H1 (cell line): Measurements from ENCODE around the gene PITPNC1. TPM values are rescaled to one million over a fixed set of nuclear protein-coding genes. Genes with fewer than 3 reads are reported as not detected.

Experiments
- CTCF ChIA-PET: fragments of 300-600 bp; sonication (Branson Sonifier 250); formaldehyde crosslinking; loops from one replicate; lab custom pipeline; 2021; ENCODE audit not compliant: partially characterized antibody; lab: Charles Lee
- POLR2A ChIA-PET: fragments of 300-600 bp; sonication (Branson Sonifier 250); formaldehyde crosslinking; loops from one replicate; lab custom pipeline; 2021; ENCODE audit warnings: inconsistent platforms; ENCODE audit not compliant: partially characterized antibody; lab: Charles Lee
- DNase-seq, 2 experiments: peaks; one replicate each; pipeline versions ENCODE4 v3.0.0 to v3.0.0-alpha.2; 2010 to 2022; ENCODE audit warnings: low spot score in 2 of 2, low read depth in 1 of 2, mixed read lengths in 1 of 2
- FAIRE-seq: peaks from 2 replicates; lab custom pipeline; 2011; peaks lifted over from hg19 to GRCh38; lab: Jason Lieb, UNC
- H2AFZ ChIP-seq: 2 replicates; pipeline ENCODE4 v1.8.1; 2012; ENCODE audit warnings: low read length, inconsistent platforms
- H2AK5ac ChIP-seq: 2 replicates; pipeline ENCODE4 v1.6.1; 2013; ENCODE audit warnings: low read depth, low read length
- H2BK120ac ChIP-seq: replicated peaks from 2 replicates; pipeline ENCODE3; 2013; ENCODE audit warnings: low read depth, low read length, inconsistent platforms
- H2BK12ac ChIP-seq: 2 replicates; pipeline ENCODE4 v1.6.1; 2013; ENCODE audit warnings: low read depth, low read length
- H2BK15ac ChIP-seq: 2 replicates; pipeline ENCODE4 v1.6.1; 2013; ENCODE audit warnings: low read length
- H2BK20ac ChIP-seq: 2 replicates; pipeline ENCODE4 v1.6.1; 2013; ENCODE audit warnings: low read length
- H2BK5ac ChIP-seq: 2 replicates; pipeline ENCODE4 v1.6.1; 2013; ENCODE audit warnings: low read depth, low read length
- H3K14ac ChIP-seq: 2 replicates; pipeline ENCODE4 v1.6.1; 2013; ENCODE audit warnings: inconsistent platforms; ENCODE audit not compliant: insufficient read length
- H3K18ac ChIP-seq: 2 replicates; pipeline ENCODE4 v1.6.1; 2013; ENCODE audit warnings: low read length; ENCODE audit errors: extremely low read depth
- H3K23ac ChIP-seq: 2 replicates; pipeline ENCODE4 v1.6.1; 2013; ENCODE audit warnings: inconsistent platforms; ENCODE audit not compliant: insufficient read length
- H3K23me2 ChIP-seq: 2 replicates; pipeline ENCODE4 v1.6.1; 2013; ENCODE audit warnings: low read depth, low read length
- H3K27ac ChIP-seq: 2 replicates; pipeline ENCODE4 v1.6.1; 2011; ENCODE audit warnings: low read depth, low read length, inconsistent platforms
- H3K27me3 ChIP-seq, 4 experiments: replicated peaks in 1 of 4; 1 replicate in 1 of 4; 2 replicates in 3 of 4; pipeline versions ENCODE4 v1.6.1 to v1.8.1; 2011 to 2013; ENCODE audit warnings: low read length in 3 of 4, mild to moderate bottlenecking in 3 of 4, inconsistent platforms in 2 of 4, mixed read lengths in 2 of 4, moderate library complexity in 1 of 4; ENCODE audit not compliant: control insufficient read depth in 3 of 4, insufficient read depth in 3 of 4; ENCODE audit errors: extremely low read depth in 1 of 4
- H3K36me3 ChIP-seq, 4 experiments: 2 replicates each; pipeline versions ENCODE4 v1.6.1 to v1.8.1; 2011 to 2013; ENCODE audit warnings: mild to moderate bottlenecking in 4 of 4, low read length in 3 of 4, moderate library complexity in 2 of 4, control low read depth in 1 of 4, inconsistent platforms in 1 of 4; ENCODE audit not compliant: insufficient read depth in 4 of 4, control insufficient read depth in 2 of 4
- H3K4ac ChIP-seq: replicated peaks from 2 replicates; pipeline ENCODE3; 2013; ENCODE audit warnings: low read length, low read depth, mixed read lengths, inconsistent platforms; ENCODE audit not compliant: insufficient read length
- H3K4me1 ChIP-seq, 4 experiments: replicated peaks in 1 of 4; 1 replicate in 1 of 4; 2 replicates in 3 of 4; pipeline versions ENCODE4 v1.6.1 to v1.8.1; 2011 to 2013; ENCODE audit warnings: low read length in 3 of 4, inconsistent platforms in 2 of 4, mixed read lengths in 1 of 4; ENCODE audit not compliant: insufficient read depth in 4 of 4, control insufficient read depth in 3 of 4
- H3K4me2 ChIP-seq, 2 experiments: 2 replicates each; pipeline versions ENCODE4 v1.6.1 to v1.8.1; 2011 to 2013; ENCODE audit warnings: low read depth in 2 of 2, low read length in 2 of 2, control low read depth in 1 of 2, inconsistent platforms in 1 of 2, mild to moderate bottlenecking in 1 of 2; ENCODE audit not compliant: insufficient read depth in 1 of 2
- H3K4me3 ChIP-seq, 4 experiments: fragments of 200-600, 300-600 bp in 1 of 4; sonication (generic), shearing (Covaris generic), sonication (Bioruptor Twin) in 1 of 4; 2 replicates each; pipeline versions ENCODE4 v1.5.1 to v1.8.1; 2011 to 2016; ENCODE audit warnings: low read length in 4 of 4, low read depth in 3 of 4, control low read depth in 2 of 4, inconsistent platforms in 2 of 4, mild to moderate bottlenecking in 2 of 4, mixed read lengths in 1 of 4, moderate library complexity in 1 of 4; ENCODE audit not compliant: insufficient read depth in 2 of 4; ENCODE audit errors: extremely low read depth in 1 of 4
- H3K56ac ChIP-seq: replicated peaks from 2 replicates; pipeline ENCODE3; 2013; ENCODE audit warnings: low read depth, mild to moderate bottlenecking, mixed read lengths, low read length, inconsistent platforms; ENCODE audit not compliant: insufficient read length
- H3K79me1 ChIP-seq: 2 replicates; pipeline ENCODE4 v1.6.1; 2013; ENCODE audit warnings: low read depth, low read length, control low read depth
- H3K79me2 ChIP-seq, 2 experiments: 2 replicates each; pipeline versions ENCODE4 v1.6.1 to v1.8.1; 2012 to 2013; ENCODE audit warnings: low read length in 2 of 2, mild to moderate bottlenecking in 2 of 2, inconsistent platforms in 1 of 2; ENCODE audit not compliant: insufficient read depth in 2 of 2, control insufficient read depth in 1 of 2
- H3K9ac ChIP-seq, 4 experiments: replicated peaks in 1 of 4; 1 replicate in 1 of 4; 2 replicates in 3 of 4; pipeline versions ENCODE4 v1.6.1 to v1.8.1; 2011 to 2013; ENCODE audit warnings: low read depth in 3 of 4, low read length in 3 of 4, control low read depth in 2 of 4, mild to moderate bottlenecking in 2 of 4, moderate library complexity in 2 of 4, inconsistent platforms in 1 of 4; ENCODE audit errors: extremely low read depth in 1 of 4
- H3K9me3 ChIP-seq, 2 experiments: 2 replicates each; pipeline versions ENCODE4 v1.6.1 to v1.8.1; 2012 to 2013; ENCODE audit warnings: mild to moderate bottlenecking in 2 of 2, moderate library complexity in 2 of 2, control low read depth in 1 of 2, inconsistent platforms in 1 of 2, low read depth in 1 of 2, low read length in 1 of 2, mixed read lengths in 1 of 2; ENCODE audit not compliant: insufficient read depth in 2 of 2
- H4K20me1 ChIP-seq, 2 experiments: replicated peaks in 1 of 2; 2 replicates each; pipeline versions ENCODE3 to v1.8.1; 2011 to 2013; ENCODE audit warnings: inconsistent platforms in 2 of 2, low read length in 2 of 2, mild to moderate bottlenecking in 1 of 2; ENCODE audit not compliant: insufficient read depth in 2 of 2, control insufficient read depth in 1 of 2
- H4K5ac ChIP-seq: 2 replicates; pipeline ENCODE4 v1.6.1; 2013; ENCODE audit warnings: low read length, low read depth, mixed read lengths, inconsistent platforms; ENCODE audit not compliant: insufficient read length
- H4K8ac ChIP-seq: 2 replicates; pipeline ENCODE4 v1.8.0; 2013; ENCODE audit warnings: mild to moderate bottlenecking, moderate library complexity, low read length, inconsistent platforms; ENCODE audit not compliant: insufficient read depth; ENCODE audit errors: extremely low read depth
- H4K91ac ChIP-seq: replicated peaks from 2 replicates; pipeline ENCODE3; 2013; ENCODE audit warnings: low read length, mixed read lengths, inconsistent platforms; ENCODE audit not compliant: insufficient read length
- BCL11A ChIP-seq, 2 experiments: IDR thresholded peaks; one replicate each; pipeline ENCODE4 v1.6.1; 2011; ENCODE audit warnings: low read depth in 2 of 2, low read length in 2 of 2, mild to moderate bottlenecking in 2 of 2
- BRCA1 ChIP-seq: IDR thresholded peaks from 2 replicates; pipeline ENCODE4 v1.6.1; 2012; ENCODE audit warnings: low read depth, low read length, improper control_type of control experiment
- CBX8 ChIP-seq: fragments of 300-800, 300-1000 bp; sonication (generic); IDR thresholded peaks from 2 replicates; pipeline ENCODE4 v1.7.1; 2016; ENCODE audit warnings: low read depth, low read length, borderline replicate concordance
- CREB1 ChIP-seq: IDR thresholded peaks from 2 replicates; pipeline ENCODE4 v1.6.1; 2012; ENCODE audit warnings: inconsistent platforms
- NRF1 ChIP-seq: IDR thresholded peaks from 2 replicates; pipeline ENCODE4 v1.6.1; 2011; ENCODE audit warnings: mild to moderate bottlenecking, low read depth, low read length, improper control_type of control experiment
- PHF8 ChIP-seq: fragments of 200-600 bp; sonication (generic); conservative IDR thresholded peaks from 2 replicates; pipeline ENCODE4 v1.7.1; 2012; ENCODE audit warnings: low read depth, mild to moderate bottlenecking, inconsistent platforms, low read length, moderate library complexity
- RBBP5 ChIP-seq: IDR thresholded peaks from 2 replicates; pipeline ENCODE4 v1.7.1; 2012; ENCODE audit warnings: low read depth, mild to moderate bottlenecking, inconsistent platforms, low read length, moderate library complexity, borderline replicate concordance
- SUZ12 ChIP-seq: fragments of 200-600 bp; sonication (generic); IDR thresholded peaks from 2 replicates; pipeline ENCODE4 v1.6.1; 2012; ENCODE audit warnings: mild to moderate bottlenecking, inconsistent platforms, low read length, moderate library complexity, mixed read lengths
- TAF7 ChIP-seq: optimal IDR thresholded peaks from 2 replicates; pipeline ENCODE3; 2011; ENCODE audit warnings: low read depth, mild to moderate bottlenecking, inconsistent platforms, low read length, moderate library complexity, borderline replicate concordance
- TEAD4 ChIP-seq: IDR thresholded peaks from 2 replicates; pipeline ENCODE4 v1.6.1; 2012; ENCODE audit warnings: low read depth, low read length, inconsistent platforms, mixed read lengths
- ZNF274 ChIP-seq: IDR thresholded peaks from 2 replicates; pipeline ENCODE4 v1.7.0; 2012; ENCODE audit warnings: low read length, borderline replicate concordance; ENCODE audit errors: extremely low read depth
- WGBS, 2 experiments: shearing (Covaris generic) in 1 of 2; methylation state at CpG; one replicate each; pipeline versions ENCODE4 v1.1.6 to v1.1.7; 2013 to 2015; ENCODE audit warnings: low lambda C conversion rate in 2 of 2, mixed read lengths in 2 of 2, inconsistent platforms in 1 of 2, low coverage in 1 of 2, missing lambda C conversion rate in 1 of 2; ENCODE audit not compliant: insufficient replicate concordance in 2 of 2, insufficient coverage in 1 of 2, insufficient read length in 1 of 2; ENCODE audit errors: extremely low coverage in 1 of 2, missing lambda C conversion rate in 1 of 2; 5-methylcytosine and 5-hydroxymethylcytosine counted together
- polyA plus RNA-seq, 7 experiments: library from polyadenylated mRNA; depleted of rRNA in 3 of 7; stranded (reverse) in 5 of 7; unstranded in 2 of 7; fragments of >200 nt in 5 of 7; fragments of 200-250 nt in 2 of 7; gene quantifications; 1 replicate in 5 of 7; 2 replicates in 1 of 7; 4 replicates in 1 of 7; pipeline versions ENCODE4 v1.2.1 to v1.2.3, GENCODE V29; 2011 to 2013; ENCODE audit warnings: missing spikeins in 2 of 7, mixed read lengths in 2 of 7
- total RNA-seq: library from RNA; stranded (reverse); fragmentation: NEBNext Ultra II Directional; extraction: Animal tissue kit (Norgen Biotek cat#: 25700); gene quantifications from 2 replicates; pipeline ENCODE4 v1.2.1, GENCODE V29; 2021
- TF ChIP-seq, protein P1 (sequence below): IDR thresholded peaks from 2 replicates; pipeline ENCODE4 v1.6.1; 2012; ENCODE audit warnings: inconsistent platforms

The PITPNC1 gene
- total and polyA plus RNA-seq, 2 of the 8 experiments (the other 6 are each of a cell fraction or from before 2014, with no cell fraction given) = 17.6 to 54.7 TPM

DNA sequence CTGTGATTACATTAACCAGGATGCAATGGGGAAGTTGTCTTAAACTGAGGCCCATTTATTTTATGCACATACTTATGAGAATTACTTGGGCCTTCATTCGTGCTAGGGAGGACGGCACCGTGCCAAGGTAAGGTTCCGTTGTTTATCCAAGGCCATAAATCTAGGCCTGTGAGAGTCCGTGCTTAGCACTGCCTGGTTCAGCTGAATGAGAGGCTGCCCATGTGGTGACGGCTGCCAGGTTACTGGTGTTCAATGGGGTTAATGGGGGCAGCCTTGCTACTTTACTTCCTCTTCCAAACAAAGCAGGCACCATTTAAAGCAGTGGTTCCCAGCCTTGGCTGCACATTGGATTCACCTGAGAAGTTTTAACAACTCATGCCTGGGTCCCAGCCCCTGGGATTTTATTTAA is 205.6 kb downstream of the PITPNC1 start:
- Histone ChIP-seq H3K4me1 (peaks cover 0 to 5% (median 2%) of the 10 kb centered on the region in 4 experiments; a peak in 2 of 7 replicates), H3K9me3 (no peaks in the 10 kb centered on the region), H2BK5ac (no peak overlapping the region), H3K79me2 (no peaks in the 10 kb centered on the region), H3K9ac (no peak overlapping the region), H3K23ac (no peak overlapping the region), H3K27ac (no peak overlapping the region), H2AK5ac (no peak overlapping the region), H2BK15ac (no peak overlapping the region), H3K18ac (no peak overlapping the region), H2BK12ac (no peak overlapping the region), H2BK120ac (no peak overlapping the region), H4K5ac (no peak overlapping the region), H4K8ac (no peak overlapping the region), H3K56ac (no peak overlapping the region), H4K91ac (peak overlapping the region; percentile 69), H3K4me2 (no peak overlapping the region), H2AFZ (no peak overlapping the region), H4K20me1 (peaks cover 0 to 1% of the 10 kb centered on the region in 2 experiments), H3K36me3 (no peaks in the 10 kb centered on the region), H2BK20ac (no peak overlapping the region), H3K4ac (no peak overlapping the region)
- CTCF ChIA-PET = interaction anchor here (0.6 to 0.7 kb wide), 2 partner anchors 20 to 125 kb away, joined by 3 to 5 read pairs; no protein-coding TSS in a partner anchor
- FAIRE-seq = no peak
- DNase-seq = no peak
- TF ChIP-seq NRF1 (no peak), CREB1 (no peak), TAF7 (no peak), ZNF274 (no peak), BCL11A (IDR thresholded peaks at IDR 0.05; ENCODE audit: low read depth in 2 of 2, low read length in 2 of 2) (no peak), CBX8 (no peak), PHF8 (no peak), SUZ12 (no peak), BRCA1 (no peak), RBBP5 (no peak), TEAD4 (no peak)
- TF ChIP-seq, protein P1, sequence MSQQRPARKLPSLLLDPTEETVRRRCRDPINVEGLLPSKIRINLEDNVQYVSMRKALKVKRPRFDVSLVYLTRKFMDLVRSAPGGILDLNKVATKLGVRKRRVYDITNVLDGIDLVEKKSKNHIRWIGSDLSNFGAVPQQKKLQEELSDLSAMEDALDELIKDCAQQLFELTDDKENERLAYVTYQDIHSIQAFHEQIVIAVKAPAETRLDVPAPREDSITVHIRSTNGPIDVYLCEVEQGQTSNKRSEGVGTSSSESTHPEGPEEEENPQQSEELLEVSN = no peak
- TF ChIP-seq, all 59 proteins: peak for 0
- no peaks in the 10 kb centered on the region for H3K23me2 ChIP-seq
- no peak overlapping the region for H3K14ac ChIP-seq
- H3K4me3 ChIP-seq = no peak overlapping the region
- H3K27me3 ChIP-seq = no peaks in the 10 kb centered on the region
- POLR2A ChIA-PET = no interaction called here
- H3K79me1 ChIP-seq = no peaks in the 10 kb centered on the region
- WGBS, 2 experiments = 94% methylated on average over 6 of the region's 6 CpGs; no CpG with 5 or more reads in 1 of the 2 experiments
